GM18502 (cell line): ENCODE data around the gene NXPH2.
"Not testable (repeated sequence)": the region's sequence is repeated elsewhere in the genome, so short reads cannot be mapped to it uniquely, and the experiment has no call there.

Experiments used
- ATAC-seq: cut with Tn5 transposase; IDR thresholded peaks from one replicate; pipeline ENCODE4 v1.9.1; 2021; ENCODE audit warnings: mild to moderate bottlenecking; ENCODE audit not compliant: unreplicated experiment, poor library complexity

NXPH2 gene

DNA sequence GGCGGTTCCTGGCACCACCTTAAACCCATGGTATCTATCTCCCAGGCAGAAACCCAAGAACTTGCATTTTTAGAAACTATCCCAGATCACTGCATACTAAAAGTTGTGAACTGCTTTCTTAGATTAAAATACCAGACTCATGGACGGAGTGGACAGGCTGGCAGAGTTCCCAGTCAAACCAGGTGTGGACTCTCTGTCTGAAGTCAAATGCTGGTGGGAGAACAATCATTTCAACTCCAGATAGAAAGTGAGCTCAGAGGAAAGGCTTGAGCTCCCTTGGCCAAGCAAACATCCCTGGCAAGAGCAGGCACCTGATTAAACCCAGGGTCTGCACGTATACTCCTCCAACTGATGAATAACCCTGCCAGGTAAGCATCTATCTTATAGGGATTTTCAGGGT is 19.5 kb downstream of the NXPH2 start:
- no peak for ATAC-seq

DNA sequence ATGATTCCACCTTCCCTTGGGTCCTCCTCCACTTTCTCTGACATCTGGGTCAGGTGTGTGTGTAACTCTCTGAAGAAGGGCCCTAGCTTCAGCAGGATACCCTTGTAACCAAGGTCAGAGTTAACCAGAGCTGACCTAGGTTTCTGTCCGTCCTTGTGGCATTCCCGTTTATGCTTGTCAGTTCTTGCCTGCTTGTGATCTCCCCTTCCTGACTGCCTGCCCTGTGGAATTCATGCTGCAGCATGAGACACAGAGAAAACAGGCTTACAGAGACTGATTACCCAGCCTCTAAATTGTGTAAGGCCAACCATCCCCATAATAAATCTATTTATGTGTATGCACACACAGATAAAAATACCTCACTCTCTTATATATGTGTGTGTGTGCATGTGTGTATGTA is 22.8 kb downstream of the NXPH2 start:
- ATAC-seq: no peak

DNA sequence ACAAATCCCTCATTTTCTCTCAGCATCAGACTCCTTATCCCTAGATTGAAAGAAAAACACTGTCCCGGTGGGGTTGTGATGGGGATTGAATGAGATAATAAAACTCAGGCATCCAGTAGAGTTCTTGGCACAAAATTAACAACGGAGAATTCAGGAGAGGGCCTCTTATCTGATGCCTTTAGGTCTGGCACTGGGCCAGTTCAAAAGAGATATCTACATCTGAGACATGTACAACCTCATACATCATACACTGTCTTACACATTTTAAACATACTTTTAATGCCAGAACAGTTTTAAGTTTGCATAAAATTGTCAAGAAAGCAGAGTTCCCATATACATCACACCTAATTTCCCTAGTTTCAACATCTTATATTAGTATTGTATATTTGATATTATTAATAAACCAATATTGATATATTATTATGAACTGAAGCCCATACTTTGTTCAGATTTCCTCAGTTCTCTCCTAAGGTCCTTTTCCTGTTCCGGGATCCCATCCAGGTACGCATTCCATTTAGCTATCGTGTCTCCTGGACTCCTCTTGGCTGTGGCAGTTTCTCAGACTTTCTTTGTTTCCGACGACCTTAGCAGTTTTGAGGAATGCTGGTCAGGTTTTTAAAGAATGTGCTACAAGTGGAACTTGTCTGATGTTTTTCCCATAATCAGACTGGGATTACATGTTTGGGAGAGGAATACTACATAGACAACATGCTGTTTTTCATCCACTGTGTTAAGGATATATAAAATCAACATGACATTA is 27.8 kb downstream of the NXPH2 start:
- ATAC-seq: no peak

DNA sequence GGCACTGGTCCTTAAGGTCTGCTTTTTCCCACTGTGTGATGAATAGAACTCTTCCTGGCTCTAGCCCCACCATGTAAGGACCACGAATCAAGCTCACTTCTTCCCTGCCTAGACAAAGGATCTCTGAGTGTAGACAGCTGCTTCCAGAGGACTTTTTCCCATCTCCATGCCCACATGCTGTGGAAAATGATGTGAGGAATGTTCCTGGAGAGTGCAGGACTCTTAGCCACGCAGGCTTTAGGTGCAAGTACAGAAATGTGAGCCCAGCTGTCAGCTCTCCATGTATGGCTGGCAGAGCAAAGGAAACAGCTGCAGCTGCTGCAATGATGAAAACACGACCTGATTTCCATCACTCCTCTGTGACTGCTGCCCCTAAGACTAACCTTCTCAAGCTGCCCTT is 35.5 kb downstream of the NXPH2 start:
- ATAC-seq: no peak

DNA sequence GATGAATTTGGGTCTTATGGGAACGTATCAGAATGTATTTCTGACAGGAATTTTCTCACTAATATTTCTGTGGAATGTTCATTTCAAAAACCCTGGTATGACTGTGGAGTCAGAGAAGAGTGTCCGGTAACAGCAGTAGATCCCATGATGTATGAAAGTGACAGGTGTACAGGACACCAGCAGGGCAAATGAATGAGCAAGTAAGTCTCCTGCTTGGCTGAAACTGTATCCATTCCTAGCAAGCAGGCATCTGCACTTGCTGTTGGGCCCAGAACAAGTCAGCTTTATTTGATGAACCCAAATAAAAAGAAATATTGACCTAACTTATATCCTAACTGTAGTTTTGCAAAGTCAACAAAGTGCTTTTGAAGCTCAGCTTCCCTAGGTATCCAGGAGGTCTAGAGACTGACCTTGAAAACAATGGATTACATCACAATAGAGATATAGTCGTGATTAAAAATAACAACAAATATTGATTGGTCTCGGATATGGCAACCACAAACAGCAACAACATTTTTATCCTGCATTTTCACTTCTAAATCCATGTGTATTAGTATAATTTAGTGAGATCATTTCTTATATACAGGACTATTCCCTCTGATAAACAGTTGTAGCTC is 37.6 kb downstream of the NXPH2 start:
- no peak for ATAC-seq

DNA sequence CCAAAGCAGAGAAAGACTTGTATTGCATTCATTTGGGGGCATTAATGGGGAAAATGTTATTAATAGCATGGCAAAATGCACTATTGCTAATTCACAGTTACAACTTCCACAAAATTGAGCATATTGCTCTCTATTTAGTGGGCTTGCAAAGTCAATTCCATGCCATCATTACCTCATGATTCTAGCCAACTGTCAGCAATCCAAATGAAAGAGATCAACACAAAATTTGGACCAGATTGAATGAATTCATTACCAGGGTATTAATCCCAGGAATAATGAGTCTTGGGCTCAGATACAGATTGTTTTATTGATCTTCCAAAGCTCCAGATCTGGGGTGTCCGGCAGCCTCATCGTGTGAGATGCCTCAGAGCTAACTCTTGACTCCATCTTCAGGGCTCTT is 38.3 kb downstream of the NXPH2 start:
- no peak for ATAC-seq

DNA sequence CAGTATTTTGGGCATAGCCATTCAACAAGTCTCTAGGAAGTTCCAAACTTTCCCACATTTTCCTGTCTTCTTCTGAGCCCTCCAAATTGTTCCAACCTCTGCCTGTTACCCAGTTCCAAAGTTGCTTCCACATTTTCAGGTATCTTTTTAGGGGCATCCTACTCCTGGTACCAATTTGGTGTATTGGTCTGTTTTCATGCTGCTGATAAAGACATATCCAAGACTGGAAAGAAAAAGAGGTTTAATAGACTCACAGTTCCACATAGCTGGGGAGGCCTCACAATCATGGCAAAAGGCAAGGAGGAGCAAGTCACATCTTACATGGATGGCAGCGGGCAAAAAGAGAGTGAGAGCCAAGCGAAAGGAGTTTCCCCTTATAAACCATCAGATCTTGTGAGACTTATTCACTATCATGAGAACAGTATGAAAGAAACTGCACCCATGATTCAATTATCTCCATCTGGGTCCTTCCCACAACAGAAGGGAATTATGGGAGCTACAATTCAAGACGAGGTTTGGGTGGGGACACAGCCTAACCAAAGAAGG is 43.1 kb downstream of the NXPH2 start:
- ATAC-seq: not testable (repeated sequence)

DNA sequence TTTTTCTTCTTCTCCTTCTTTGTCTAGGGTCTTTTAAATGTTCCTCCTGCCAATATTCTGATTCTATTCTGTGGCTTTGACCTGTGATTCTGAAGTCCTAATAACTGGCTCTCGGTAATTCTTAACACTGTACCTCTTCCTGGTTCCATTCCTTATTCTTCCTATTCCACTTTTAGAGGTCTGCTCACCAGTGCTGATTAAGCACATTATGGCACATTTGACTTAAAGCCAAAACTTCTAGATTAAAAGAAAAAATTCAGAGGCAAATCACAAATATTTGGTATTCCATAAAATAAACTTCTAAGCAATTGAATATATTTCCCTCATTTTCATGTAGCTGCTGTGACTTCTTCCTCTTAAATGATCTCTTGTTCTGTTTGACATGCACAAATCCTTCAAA is 47.5 kb downstream of the NXPH2 start:
- ATAC-seq: no peak

DNA sequence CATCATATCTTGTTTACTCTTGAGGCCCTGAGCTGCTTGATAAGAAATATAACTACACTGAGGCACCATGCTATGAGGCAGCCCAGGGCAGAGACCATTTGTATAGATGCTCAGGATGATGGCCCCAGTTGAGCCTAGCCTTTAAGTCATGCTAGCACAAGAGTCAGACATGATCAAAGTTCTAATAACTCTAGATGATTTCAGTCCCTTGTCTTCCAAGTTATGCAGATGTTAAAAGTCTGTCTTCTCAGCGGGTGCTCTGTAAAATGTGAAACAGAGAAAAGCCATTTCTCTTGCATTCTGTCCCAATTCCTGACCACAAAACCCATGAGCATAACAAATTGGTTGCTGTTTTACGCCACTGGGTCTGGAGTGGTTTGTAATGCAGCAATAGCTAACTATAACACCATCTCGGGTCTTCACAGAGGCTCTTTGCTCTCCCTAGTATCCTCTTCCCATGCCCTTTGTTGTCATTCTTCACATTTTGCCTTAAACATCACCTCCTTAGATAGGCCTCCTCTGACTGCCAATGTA is 49.6 kb downstream of the NXPH2 start:
- peak; percentile 71 for ATAC-seq

DNA sequence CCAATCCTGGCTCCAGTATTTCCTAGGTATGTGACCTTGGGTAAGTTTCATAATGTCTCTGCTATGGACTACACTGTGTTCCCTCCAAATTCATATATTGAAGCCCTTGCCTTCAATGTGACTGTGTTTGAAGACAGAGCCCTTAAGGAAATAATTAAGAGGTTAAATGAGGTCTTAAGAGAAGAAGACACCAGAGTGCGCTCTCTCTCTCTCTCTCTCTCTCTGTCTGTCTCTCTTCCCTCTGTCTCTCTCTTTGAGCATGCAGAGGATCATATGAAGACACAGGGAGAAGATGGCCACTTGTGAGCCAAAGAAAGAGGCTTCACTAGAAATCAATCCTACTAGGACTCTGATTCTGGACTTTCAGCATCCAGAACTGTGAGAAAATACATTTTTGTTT is 52.2 kb downstream of the NXPH2 start:
- no peak for ATAC-seq

DNA sequence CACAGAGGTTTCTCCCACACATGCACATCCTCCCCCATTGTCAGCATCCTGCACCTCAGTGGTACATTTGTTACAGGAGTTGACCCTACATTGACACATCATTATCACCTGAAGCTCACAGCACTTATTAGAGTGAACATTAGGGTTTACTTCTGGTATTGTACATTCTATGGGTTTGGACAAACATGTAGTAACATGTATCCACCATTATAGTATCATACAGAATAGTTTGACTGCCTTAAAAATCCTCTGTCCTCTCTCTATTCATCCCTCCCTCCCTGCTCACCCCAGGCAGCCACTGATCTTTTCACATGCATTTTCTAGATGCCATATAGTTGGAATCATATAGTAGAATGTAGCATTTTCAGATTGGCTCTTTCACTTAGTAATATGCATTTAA is 53.5 kb downstream of the NXPH2 start:
- no peak for ATAC-seq

DNA sequence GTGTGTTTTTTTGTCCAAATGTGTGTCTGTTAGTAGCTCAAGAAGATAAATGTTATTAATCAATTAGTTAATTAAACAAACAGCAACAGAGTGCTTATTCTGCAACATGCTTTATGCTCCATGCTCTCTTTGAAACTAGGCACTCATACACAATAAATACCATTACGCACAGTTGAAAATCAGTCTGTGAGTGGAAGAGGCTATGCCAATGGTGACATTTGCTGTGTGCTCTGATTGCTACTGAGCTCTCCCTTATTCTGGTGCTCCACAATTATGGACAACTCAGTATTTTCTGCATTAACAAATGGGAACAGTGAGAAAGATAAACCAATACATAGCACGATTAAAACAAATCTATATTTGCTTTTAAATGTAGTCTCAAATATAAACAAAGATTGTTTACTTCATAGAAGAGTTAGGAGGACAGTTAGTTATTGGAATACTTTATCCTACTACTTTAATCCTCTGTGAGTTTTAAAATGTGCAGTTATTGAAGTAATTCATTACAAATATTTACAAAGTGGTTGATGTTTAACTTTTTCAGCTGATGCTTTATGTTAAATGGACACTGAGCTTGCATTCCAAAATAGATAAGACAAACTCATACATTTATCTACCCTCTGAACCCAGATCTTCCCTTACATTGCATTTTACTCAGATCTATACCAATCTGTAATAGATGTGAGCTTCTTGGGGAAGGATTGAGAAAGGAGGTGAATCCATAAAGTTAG is 55.3 kb downstream of the NXPH2 start:
- ATAC-seq: no peak

DNA sequence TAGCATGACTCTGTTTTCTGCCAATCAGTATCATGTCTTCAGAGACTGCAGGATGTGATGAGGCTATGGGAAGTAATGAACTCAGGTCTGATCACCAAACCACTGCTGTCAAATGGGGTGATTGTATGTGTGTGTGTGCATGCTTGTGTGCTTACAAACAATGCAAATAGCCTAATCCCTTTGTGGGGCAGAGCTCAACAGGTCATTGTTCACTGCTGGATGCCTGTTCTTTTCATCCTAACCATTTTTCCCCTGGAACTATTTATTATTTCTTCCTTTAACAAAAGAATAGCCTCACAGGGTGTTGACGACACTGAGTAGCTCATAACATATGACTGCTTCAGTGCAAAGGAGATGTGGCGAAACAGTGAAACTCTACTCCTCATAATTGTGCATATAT is 55.9 kb downstream of the NXPH2 start:
- ATAC-seq: no peak

DNA sequence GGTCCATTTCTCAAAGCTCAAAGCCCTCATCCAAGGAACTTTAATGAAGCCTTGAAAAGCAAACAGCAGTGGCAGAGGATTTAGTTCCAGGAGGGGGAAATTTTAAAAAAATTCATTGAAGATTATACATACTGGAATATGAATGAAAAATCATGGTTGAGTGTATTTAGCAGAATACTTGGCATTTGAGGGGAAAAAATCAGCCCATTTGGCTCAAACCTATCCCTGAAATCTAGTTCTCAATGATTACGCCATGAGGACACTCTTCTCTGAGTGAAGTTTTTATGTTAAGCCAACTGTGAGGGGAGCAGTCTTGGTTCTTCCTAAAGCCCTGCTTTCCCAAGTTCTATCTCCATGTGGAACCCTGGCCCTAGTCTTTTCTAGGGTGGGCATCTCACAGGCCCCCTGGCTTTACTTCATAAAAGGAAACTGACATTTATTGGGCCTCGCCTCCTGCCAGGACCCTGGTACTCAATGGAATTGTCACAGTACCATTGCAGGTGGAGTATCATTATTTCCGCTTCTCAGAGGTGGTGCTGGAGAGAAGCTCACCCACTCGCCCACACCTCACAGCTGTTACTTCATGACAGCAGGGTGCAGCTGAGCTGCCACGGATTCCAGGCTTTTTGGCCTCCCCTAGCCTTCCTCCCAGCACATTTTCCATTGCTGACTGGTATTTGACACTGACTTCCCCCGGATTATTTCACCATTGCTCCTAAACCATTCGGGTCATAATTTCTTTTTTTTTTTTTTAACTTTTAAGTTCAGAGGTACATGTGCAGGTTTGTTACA is 56.8 kb downstream of the NXPH2 start:
- no peak for ATAC-seq

DNA sequence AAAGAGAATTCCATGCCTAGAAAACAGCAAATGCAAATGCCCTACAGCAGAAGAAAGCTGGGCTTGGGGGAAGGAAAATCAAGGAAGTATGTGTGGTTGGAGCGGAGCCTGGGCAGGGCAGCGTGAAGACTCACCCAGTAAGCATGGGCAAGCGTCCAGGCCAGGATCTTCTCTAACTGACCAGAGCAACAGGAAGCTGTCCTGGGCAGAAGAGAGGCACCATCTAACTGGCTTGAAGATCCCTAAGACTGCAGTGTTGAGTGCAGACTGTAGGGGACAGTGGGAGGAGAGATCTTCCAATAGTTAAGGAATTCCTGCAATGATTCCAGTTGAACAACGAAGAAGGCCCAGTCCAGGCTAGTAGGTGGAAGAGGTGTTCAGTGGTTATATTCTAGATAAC is 57.9 kb downstream of the NXPH2 start:
- ATAC-seq: no peak

DNA sequence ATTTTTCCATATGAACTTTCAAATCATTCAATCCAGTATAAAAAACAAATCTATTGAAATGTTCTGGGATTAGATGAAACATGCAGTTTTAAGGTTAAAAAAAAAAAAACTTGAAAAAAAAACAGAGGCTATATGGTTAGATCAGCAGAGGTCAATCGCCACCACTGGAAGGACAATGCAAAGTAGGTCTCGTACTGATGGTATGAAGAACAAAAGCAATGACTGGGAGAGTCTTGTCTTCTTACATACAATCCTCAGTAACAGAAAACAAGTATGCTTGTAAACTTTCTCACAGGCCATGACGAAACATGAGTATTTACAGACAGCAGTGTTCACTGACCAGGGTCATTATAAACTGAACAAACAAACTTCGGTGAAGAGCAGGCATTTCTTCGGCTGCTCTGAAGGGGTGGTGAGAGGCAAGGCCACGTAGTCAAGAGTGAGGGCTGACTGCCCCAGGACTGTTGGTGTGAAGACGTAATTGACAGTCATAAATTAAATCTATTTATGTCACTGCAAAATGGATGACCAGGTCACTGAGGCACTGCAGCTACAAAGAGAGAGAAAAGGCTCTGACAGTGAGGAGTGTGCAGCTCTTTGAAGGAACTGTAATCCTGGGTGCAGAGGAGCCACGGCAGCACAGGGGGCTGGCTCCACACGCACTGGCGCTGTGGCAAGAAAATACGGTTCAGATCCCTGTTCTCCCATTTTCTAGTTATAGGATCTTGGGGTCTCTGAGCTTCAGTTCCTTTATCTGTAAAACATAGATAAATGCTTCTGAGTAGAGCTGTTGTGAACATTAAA is 60.0 kb downstream of the NXPH2 start:
- no peak for ATAC-seq

DNA sequence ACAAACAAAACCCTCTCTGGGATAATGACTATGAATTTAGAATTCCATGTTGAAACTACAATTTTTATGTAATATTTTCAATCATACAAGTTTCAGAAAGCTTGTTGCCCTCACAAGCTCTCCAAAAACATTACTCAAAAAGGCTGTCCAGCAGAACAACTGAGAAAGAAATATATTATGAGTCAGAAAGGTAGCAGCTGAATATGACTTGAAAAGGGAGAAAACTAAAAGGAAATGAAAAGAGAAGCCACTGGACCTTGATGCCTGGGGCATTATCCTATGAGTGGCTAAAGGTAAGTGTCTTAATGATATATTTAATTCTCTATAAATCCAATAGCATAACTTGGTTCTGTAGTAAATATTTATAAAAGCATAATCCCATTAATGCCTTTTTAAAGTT is 61.8 kb downstream of the NXPH2 start:
- peak; percentile 64 for ATAC-seq

DNA sequence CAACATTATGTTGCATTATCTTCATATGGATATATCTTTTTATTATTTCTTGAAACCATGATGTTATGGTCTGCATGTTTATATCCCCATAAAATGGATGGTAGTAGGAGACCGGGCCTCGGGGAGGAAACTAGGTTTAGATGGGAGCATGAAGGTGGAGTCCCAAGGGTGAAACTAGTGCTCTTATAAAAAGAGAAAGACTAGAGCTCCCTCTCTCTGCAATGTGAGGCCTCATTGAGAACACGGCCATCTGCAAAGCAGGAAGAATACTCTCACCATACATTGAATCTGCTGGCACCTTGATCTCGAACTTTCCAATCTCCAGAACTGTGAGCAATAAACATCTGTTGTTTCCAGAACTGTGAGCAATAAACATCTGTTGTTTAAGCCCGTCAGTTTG is 64.0 kb downstream of the NXPH2 start:
- ATAC-seq: peak; percentile 43

DNA sequence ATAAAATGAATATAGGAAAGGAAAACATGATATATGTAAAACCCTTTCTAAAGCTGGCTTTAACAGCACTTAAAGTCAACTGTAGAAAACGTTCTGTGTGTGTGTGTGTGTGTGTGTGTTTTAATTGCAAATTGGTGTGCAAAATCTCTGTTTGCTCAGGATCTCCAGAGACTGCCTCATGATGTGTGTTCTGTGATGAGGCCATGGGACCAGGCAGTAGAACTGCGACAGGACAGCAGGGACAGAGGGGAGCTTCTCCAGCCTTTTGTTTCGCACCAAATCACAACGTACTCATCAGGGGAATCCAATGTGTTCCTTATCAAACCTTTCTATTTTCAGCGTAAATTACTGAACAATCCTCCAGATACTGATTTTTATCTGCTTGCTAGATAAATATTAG is 66.7 kb downstream of the NXPH2 start:
- no peak for ATAC-seq
